Testis (tissue), 2 donors: ENCODE data around the gene FBXO7.

Source experiments
- POLR2A ChIP-seq: fragments of 450-650 bp; IDR thresholded peaks from one replicate; pipeline ENCODE4 v1.6.1; 2017; ENCODE audit warnings: antibody characterized with exemption, mild to moderate bottlenecking, moderate library complexity
- TF ChIP-seq, protein P1 (sequence below), 3 experiments: fragments of 450-650 bp in 2 of 3; fragments of 200-600 bp in 1 of 3; sonication (generic) in 1 of 3; IDR thresholded peaks; one replicate each; pipeline ENCODE4 v1.5.1; 2016 to 2019; ENCODE audit warnings: antibody characterized with exemption in 3 of 3, mild to moderate bottlenecking in 2 of 3, moderate library complexity in 1 of 3

DNA sequence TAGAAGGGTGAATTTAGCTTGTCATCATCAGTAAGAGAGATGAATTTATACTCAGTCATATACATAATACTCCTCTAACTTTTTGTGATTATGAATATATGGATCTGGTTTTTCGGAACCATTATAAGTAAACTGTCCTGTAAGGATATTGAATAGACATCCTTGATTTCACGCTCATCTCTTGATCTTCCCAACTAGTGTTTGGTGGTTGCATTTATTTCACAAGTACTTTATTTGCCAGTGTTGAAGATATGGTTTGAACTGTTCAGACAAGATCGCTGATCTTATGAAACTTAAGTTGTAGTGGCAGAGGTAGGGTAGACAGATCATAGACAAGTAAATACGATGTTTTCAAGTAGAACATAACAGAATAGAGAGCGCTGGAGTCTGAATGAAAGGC is 3.0 kb downstream of the FBXO7 start:
- TF ChIP-seq, protein P1, sequence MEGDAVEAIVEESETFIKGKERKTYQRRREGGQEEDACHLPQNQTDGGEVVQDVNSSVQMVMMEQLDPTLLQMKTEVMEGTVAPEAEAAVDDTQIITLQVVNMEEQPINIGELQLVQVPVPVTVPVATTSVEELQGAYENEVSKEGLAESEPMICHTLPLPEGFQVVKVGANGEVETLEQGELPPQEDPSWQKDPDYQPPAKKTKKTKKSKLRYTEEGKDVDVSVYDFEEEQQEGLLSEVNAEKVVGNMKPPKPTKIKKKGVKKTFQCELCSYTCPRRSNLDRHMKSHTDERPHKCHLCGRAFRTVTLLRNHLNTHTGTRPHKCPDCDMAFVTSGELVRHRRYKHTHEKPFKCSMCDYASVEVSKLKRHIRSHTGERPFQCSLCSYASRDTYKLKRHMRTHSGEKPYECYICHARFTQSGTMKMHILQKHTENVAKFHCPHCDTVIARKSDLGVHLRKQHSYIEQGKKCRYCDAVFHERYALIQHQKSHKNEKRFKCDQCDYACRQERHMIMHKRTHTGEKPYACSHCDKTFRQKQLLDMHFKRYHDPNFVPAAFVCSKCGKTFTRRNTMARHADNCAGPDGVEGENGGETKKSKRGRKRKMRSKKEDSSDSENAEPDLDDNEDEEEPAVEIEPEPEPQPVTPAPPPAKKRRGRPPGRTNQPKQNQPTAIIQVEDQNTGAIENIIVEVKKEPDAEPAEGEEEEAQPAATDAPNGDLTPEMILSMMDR (IDR thresholded peaks at IDR 0.05): no peak
- no peak for TF ChIP-seq POLR2A
